ENCODE data around the gene ZBTB7C.

Gene ZBTB7C

GRCh38 chr18:48321121-48321520 is 88.1 kb downstream of the ZBTB7C start:
- no peak for DNase-seq (ENCODE audit: low read depth)
- TF ChIP-seq CTCF (conservative IDR thresholded peaks at IDR 0.05; ENCODE audit: low read length): no peak
- H3K4me3 ChIP-seq (ENCODE audit: low read length): no peak overlapping the region

- DNase-seq (ENCODE audit: low read depth): no peak
- no peak for TF ChIP-seq CTCF (conservative IDR thresholded peaks at IDR 0.05; ENCODE audit: low read length)
- no peak overlapping the region for H3K4me3 ChIP-seq (ENCODE audit: low read length)
Measured at GRCh38 chr18:48320639-48320945, 88.6 kb downstream of the ZBTB7C start.

- no peak overlapping the region for H3K4me3 ChIP-seq (ENCODE audit: low read length)
- peak; percentile 17 for DNase-seq (ENCODE audit: low read depth)
- TF ChIP-seq CTCF (conservative IDR thresholded peaks at IDR 0.05; ENCODE audit: low read length): no peak
Measured at GRCh38 chr18:48319801-48320638, 89.2 kb downstream of the ZBTB7C start.

- H3K4me3 ChIP-seq (ENCODE audit: low read length): no peak overlapping the region
- TF ChIP-seq CTCF (conservative IDR thresholded peaks at IDR 0.05; ENCODE audit: low read length): no peak
- DNase-seq (ENCODE audit: low read depth): no peak
Measured at GRCh38 chr18:48318436-48318835, 90.7 kb downstream of the ZBTB7C start.

- no peak for DNase-seq (ENCODE audit: low read depth)
- H3K4me3 ChIP-seq (ENCODE audit: low read length): no peak overlapping the region
- no peak for TF ChIP-seq CTCF (conservative IDR thresholded peaks at IDR 0.05; ENCODE audit: low read length)
Measured at GRCh38 chr18:48317781-48318381, 91.3 kb downstream of the ZBTB7C start.

GRCh38 chr18:48316177-48316576 is 93.0 kb downstream of the ZBTB7C start:
- no peak for TF ChIP-seq CTCF (conservative IDR thresholded peaks at IDR 0.05; ENCODE audit: low read length)
- H3K4me3 ChIP-seq (ENCODE audit: low read length): no peak overlapping the region
- DNase-seq (ENCODE audit: low read depth): no peak

GRCh38 chr18:48314690-48315089 is 94.5 kb downstream of the ZBTB7C start:
- no peak for TF ChIP-seq CTCF (conservative IDR thresholded peaks at IDR 0.05; ENCODE audit: low read length)
- no peak overlapping the region for H3K4me3 ChIP-seq (ENCODE audit: low read length)
- DNase-seq (ENCODE audit: low read depth): no peak

Measured in AG10803 (cell line).